ENCODE data around the gene RASD1.

RASD1 gene

GRCh38 chr17:17537311-17538099 is 41.3 kb upstream of the RASD1 start:
- TF ChIP-seq POLR2AphosphoS5 (IDR thresholded peaks at IDR 0.05; ENCODE audit: low read depth, low read length) (no peak), SIN3A (IDR thresholded peaks at IDR 0.05; ENCODE audit: borderline replicate concordance, insufficient read depth, low read length) (no peak), FOXP2 (optimal IDR thresholded peaks at IDR 0.05; ENCODE audit: borderline replicate concordance, extremely low read depth, extremely low read length, insufficient read depth) (no peak), TAF1 (IDR thresholded peaks at IDR 0.05; ENCODE audit: borderline replicate concordance, insufficient read depth, low read length) (no peak), REST (IDR thresholded peaks at IDR 0.05; ENCODE audit: insufficient read depth in 1 of 2, low read depth in 2 of 2, low read length in 2 of 2) (no peak)

- TF ChIP-seq TAF1 (IDR thresholded peaks at IDR 0.05; ENCODE audit: borderline replicate concordance, insufficient read depth, low read length): no peak
- no peak for TF ChIP-seq SIN3A (IDR thresholded peaks at IDR 0.05; ENCODE audit: borderline replicate concordance, insufficient read depth, low read length)
- TF ChIP-seq POLR2AphosphoS5 (IDR thresholded peaks at IDR 0.05; ENCODE audit: low read depth, low read length): no peak
- TF ChIP-seq FOXP2 (optimal IDR thresholded peaks at IDR 0.05; ENCODE audit: borderline replicate concordance, extremely low read depth, extremely low read length, insufficient read depth): no peak
- TF ChIP-seq REST (IDR thresholded peaks at IDR 0.05; ENCODE audit: insufficient read depth in 1 of 2, low read depth in 2 of 2, low read length in 2 of 2): no peak
Observed at GRCh38 chr17:17536702-17537101, 40.5 kb upstream of the RASD1 start.

GRCh38 chr17:17535957-17536356 is 39.8 kb upstream of the RASD1 start:
- TF ChIP-seq POLR2AphosphoS5 (IDR thresholded peaks at IDR 0.05; ENCODE audit: low read depth, low read length): no peak
- no peak for TF ChIP-seq FOXP2 (optimal IDR thresholded peaks at IDR 0.05; ENCODE audit: borderline replicate concordance, extremely low read depth, extremely low read length, insufficient read depth)
- TF ChIP-seq SIN3A (IDR thresholded peaks at IDR 0.05; ENCODE audit: borderline replicate concordance, insufficient read depth, low read length): no peak
- TF ChIP-seq TAF1 (IDR thresholded peaks at IDR 0.05; ENCODE audit: borderline replicate concordance, insufficient read depth, low read length): no peak
- TF ChIP-seq REST (IDR thresholded peaks at IDR 0.05; ENCODE audit: insufficient read depth in 1 of 2, low read depth in 2 of 2, low read length in 2 of 2): no peak

- TF ChIP-seq SIN3A (IDR thresholded peaks at IDR 0.05; ENCODE audit: borderline replicate concordance, insufficient read depth, low read length) (no peak), FOXP2 (optimal IDR thresholded peaks at IDR 0.05; ENCODE audit: borderline replicate concordance, extremely low read depth, extremely low read length, insufficient read depth) (no peak), POLR2AphosphoS5 (IDR thresholded peaks at IDR 0.05; ENCODE audit: low read depth, low read length) (no peak), REST (IDR thresholded peaks at IDR 0.05; ENCODE audit: insufficient read depth in 1 of 2, low read depth in 2 of 2, low read length in 2 of 2) (no peak)
Observed at GRCh38 chr17:17533901-17534441, 37.8 kb upstream of the RASD1 start.
